Neural progenitor cell (in vitro differentiated cells): ENCODE measurements around the gene NFATC2IP. TPM values are rescaled to one million over a fixed set of nuclear protein-coding genes. Genes with fewer than 3 reads are reported as not detected.

Source experiments
- DNase-seq: peaks from one replicate; pipeline ENCODE4 v3.0.0-alpha.2; 2016; ENCODE audit warnings: low spot score
- H2AFZ ChIP-seq: fragments of 200-600 bp; sonication (generic); replicated peaks from 2 replicates; pipeline ENCODE4 v1.6.1; 2016; ENCODE audit warnings: antibody characterized with exemption
- H3F3A ChIP-seq: fragments of 200-600 bp; sonication (generic); 2 replicates; pipeline ENCODE4 v1.6.1; 2016; ENCODE audit warnings: antibody characterized with exemption, low read depth
- H3K27ac ChIP-seq: fragments of 200-600 bp; sonication (generic); 2 replicates; pipeline ENCODE4 v1.5.1; 2016; ENCODE audit warnings: mild to moderate bottlenecking
- H3K27me3 ChIP-seq: fragments of 200-600 bp; sonication (generic); 2 replicates; pipeline ENCODE4 v1.6.1; 2016; ENCODE audit warnings: mild to moderate bottlenecking, moderate library complexity
- H3K36me3 ChIP-seq: fragments of 200-600 bp; sonication (generic); 2 replicates; pipeline ENCODE4 v1.5.1; 2016
- H3K4me1 ChIP-seq: fragments of 200-600 bp; sonication (generic); 2 replicates; pipeline ENCODE4 v1.6.1; 2016; ENCODE audit warnings: mixed run types
- H3K4me2 ChIP-seq: fragments of 200-600 bp; sonication (generic); 2 replicates; pipeline ENCODE4 v1.6.1; 2016
- H3K4me3 ChIP-seq: fragments of 200-600 bp; sonication (generic); 2 replicates; pipeline ENCODE4 v1.5.1; 2016
- H3K79me2 ChIP-seq: fragments of 200-600 bp; sonication (generic); 2 replicates; pipeline ENCODE4 v1.6.1; 2016; ENCODE audit warnings: low read depth
- H3K9ac ChIP-seq: fragments of 200-600 bp; sonication (generic); 2 replicates; pipeline ENCODE4 v1.6.1; 2016
- H3K9me3 ChIP-seq: fragments of 200-600 bp; sonication (generic); 2 replicates; pipeline ENCODE4 v1.5.1; 2016; ENCODE audit warnings: low read depth
- H4K20me1 ChIP-seq: fragments of 200-600 bp; sonication (generic); 2 replicates; pipeline ENCODE4 v1.6.1; 2016; ENCODE audit warnings: low read depth
- H3K27ac Mint-ChIP-seq: 3 replicates; pipeline ENCODE4 v1.8.0; 2021; ENCODE audit warnings: mixed read lengths
- H3K27me3 Mint-ChIP-seq: 2 replicates; pipeline ENCODE4 v1.8.0; 2022; ENCODE audit warnings: low read depth, mild to moderate bottlenecking, inconsistent platforms, moderate library complexity, mixed read lengths; ENCODE audit not compliant: insufficient read depth
- H3K36me3 Mint-ChIP-seq: 3 replicates; pipeline ENCODE4 v1.8.0; 2021; ENCODE audit warnings: mixed read lengths
- H3K4me1 Mint-ChIP-seq: 3 replicates; pipeline ENCODE4 v1.8.0; 2021; ENCODE audit warnings: mixed read lengths
- H3K4me3 Mint-ChIP-seq: 3 replicates; pipeline ENCODE4 v1.8.0; 2021; ENCODE audit warnings: mild to moderate bottlenecking, moderate library complexity, mixed read lengths
- H3K9me3 Mint-ChIP-seq: 3 replicates; pipeline ENCODE4 v1.8.0; 2020; ENCODE audit warnings: mixed read lengths
- EZH2 ChIP-seq: fragments of 200-600 bp; sonication (generic); IDR thresholded peaks from 2 replicates; pipeline ENCODE4 v1.6.1; 2017; ENCODE audit warnings: antibody characterized with exemption, mild to moderate bottlenecking, moderate library complexity
- EZH2phosphoT487 ChIP-seq: fragments of 200-600 bp; sonication (generic); IDR thresholded peaks from 2 replicates; pipeline ENCODE4 v1.6.1; 2017; ENCODE audit warnings: antibody characterized with exemption
- total RNA-seq: library from RNA; depleted of rRNA; stranded (reverse); fragments of >200 nt; gene quantifications from 2 replicates; pipeline ENCODE4 v1.2.3, GENCODE V29; 2015; ENCODE audit warnings: low replicate concordance
- TF ChIP-seq, protein P1 (sequence below): fragments of 200-600 bp; sonication (generic); IDR thresholded peaks from 2 replicates; pipeline ENCODE4 v1.5.1; 2017; ENCODE audit warnings: antibody characterized with exemption, mild to moderate bottlenecking

Gene NFATC2IP
- total RNA-seq, result 33.2 and 58.4 TPM in 2 replicates

DNA sequence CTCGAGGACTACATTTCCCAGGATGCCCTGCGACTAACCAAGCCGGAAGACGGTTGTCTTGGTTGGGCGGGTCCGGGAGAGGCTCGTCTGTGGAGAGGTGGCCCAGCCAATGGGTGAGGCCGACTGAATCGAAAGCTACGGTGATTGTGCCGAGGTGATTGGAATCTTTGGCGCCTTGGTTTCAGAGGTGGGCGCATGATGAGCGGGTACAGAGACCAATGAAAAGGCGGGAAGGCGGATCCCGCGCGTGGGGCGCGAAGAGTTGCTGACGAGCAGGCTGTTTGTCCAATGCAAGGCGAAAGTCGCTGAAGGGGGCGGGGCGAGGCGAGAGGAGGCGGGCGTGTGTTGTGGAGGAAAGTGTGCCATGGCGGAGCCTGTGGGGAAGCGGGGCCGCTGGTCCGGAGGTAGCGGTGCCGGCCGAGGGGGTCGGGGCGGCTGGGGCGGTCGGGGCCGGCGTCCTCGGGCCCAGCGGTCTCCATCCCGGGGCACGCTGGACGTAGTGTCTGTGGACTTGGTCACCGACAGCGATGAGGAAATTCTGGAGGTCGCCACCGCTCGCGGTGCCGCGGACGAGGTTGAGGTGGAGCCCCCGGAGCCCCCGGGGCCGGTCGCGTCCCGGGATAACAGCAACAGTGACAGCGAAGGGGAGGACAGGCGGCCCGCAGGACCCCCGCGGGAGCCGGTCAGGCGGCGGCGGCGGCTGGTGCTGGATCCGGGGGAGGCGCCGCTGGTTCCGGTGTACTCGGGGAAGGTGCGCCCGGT lies at the start of gene NFATC2IP:
TSS of gene NFATC2IP (plus strand) at position 290 of the 762 bp plus-strand sequence. CDS start at position 365, 75 bp downstream.
- Histone ChIP-seq H2AFZ (peak within 1 kb of the TSS; percentile 74), H3K4me2 (peak within 1 kb of the TSS; percentile 99), H3K4me1 (peaks cover 4% of the 10 kb centered on the region), H3K4me3 (peak within 1 kb of the TSS; percentile 94), H3K79me2 (peaks cover 35% of the 10 kb centered on the region), H3K9me3 (no peaks in the 10 kb centered on the region), H3K9ac (peak within 1 kb of the TSS; percentile 90), H3F3A (peaks cover 7% of the 10 kb centered on the region), H3K36me3 (peaks cover 2% of the 10 kb centered on the region), H3K27me3 (peaks cover 18% of the 10 kb centered on the region), H4K20me1 (peaks cover 10% of the 10 kb centered on the region), H3K27ac (no peak within 1 kb of the TSS)
- Mint-ChIP-seq H3K4me3 (peak within 1 kb of the TSS; percentile 96), H3K4me1 (peaks cover 18% of the 10 kb centered on the region), H3K9me3 (no peaks in the 10 kb centered on the region), H3K36me3 (peaks cover 9% of the 10 kb centered on the region), H3K27me3 (peaks cover 3% of the 10 kb centered on the region), H3K27ac (peak within 1 kb of the TSS; percentile 85)
- DNase-seq, result peak; percentile 100
- TF ChIP-seq EZH2 (no peak), EZH2phosphoT487 (no peak)
- TF ChIP-seq, protein P1, sequence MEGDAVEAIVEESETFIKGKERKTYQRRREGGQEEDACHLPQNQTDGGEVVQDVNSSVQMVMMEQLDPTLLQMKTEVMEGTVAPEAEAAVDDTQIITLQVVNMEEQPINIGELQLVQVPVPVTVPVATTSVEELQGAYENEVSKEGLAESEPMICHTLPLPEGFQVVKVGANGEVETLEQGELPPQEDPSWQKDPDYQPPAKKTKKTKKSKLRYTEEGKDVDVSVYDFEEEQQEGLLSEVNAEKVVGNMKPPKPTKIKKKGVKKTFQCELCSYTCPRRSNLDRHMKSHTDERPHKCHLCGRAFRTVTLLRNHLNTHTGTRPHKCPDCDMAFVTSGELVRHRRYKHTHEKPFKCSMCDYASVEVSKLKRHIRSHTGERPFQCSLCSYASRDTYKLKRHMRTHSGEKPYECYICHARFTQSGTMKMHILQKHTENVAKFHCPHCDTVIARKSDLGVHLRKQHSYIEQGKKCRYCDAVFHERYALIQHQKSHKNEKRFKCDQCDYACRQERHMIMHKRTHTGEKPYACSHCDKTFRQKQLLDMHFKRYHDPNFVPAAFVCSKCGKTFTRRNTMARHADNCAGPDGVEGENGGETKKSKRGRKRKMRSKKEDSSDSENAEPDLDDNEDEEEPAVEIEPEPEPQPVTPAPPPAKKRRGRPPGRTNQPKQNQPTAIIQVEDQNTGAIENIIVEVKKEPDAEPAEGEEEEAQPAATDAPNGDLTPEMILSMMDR, result no peak

DNA sequence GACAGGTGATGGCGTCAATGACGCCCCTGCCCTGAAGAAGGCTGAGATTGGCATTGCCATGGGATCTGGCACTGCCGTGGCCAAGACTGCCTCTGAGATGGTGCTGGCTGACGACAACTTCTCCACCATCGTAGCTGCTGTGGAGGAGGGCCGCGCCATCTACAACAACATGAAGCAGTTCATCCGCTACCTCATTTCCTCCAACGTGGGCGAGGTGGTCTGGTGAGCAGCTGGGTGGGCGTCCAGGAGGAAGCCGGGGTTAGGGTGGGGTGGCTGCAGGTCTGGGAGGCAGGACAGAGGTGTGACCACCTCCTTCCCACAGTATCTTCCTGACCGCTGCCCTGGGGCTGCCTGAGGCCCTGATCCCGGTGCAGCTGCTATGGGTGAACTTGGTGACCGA lies 48.9 kb upstream of the NFATC2IP start:
- Mint-ChIP-seq H3K4me3 (no peak overlapping the region), H3K9me3 (no peaks in the 10 kb centered on the region), H3K4me1 (no peaks in the 10 kb centered on the region), H3K27ac (no peak overlapping the region), H3K36me3 (no peaks in the 10 kb centered on the region), H3K27me3 (peaks cover 2% of the 10 kb centered on the region)
- no peak overlapping the region for H2AFZ ChIP-seq
- H4K20me1 ChIP-seq, result no peaks in the 10 kb centered on the region
- no peak for DNase-seq
- H3F3A ChIP-seq, result no peaks in the 10 kb centered on the region
- no peak overlapping the region for H3K4me2 ChIP-seq
- H3K27me3 ChIP-seq, result no peaks in the 10 kb centered on the region
- no peak overlapping the region for H3K9ac ChIP-seq
- no peaks in the 10 kb centered on the region for H3K4me1 ChIP-seq
- no peaks in the 10 kb centered on the region for H3K36me3 ChIP-seq
- H3K4me3 ChIP-seq, result no peak overlapping the region
- no peak overlapping the region for H3K27ac ChIP-seq
- TF ChIP-seq EZH2phosphoT487 (no peak), EZH2 (no peak)
- TF ChIP-seq, protein P1, result no peak
- no peaks in the 10 kb centered on the region for H3K79me2 ChIP-seq
- H3K9me3 ChIP-seq, result no peaks in the 10 kb centered on the region

DNA sequence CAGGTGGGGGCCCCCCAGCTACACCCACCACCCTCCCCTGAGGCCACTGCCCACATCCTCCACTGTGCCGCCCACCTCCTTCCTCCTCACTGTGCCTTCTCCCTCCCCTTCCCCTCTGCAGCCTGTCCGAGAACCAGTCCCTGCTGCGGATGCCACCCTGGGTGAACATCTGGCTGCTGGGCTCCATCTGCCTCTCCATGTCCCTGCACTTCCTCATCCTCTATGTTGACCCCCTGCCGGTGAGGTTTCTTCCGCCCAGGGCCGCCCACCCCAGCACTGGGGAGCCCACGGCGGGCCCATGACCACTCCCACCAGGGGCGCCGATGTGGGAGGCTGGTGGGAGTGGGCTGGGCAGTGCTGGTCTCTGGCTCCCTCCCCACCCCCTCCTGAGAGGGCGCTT lies 47.8 kb upstream of the NFATC2IP start:
- H3K4me1 Mint-ChIP-seq, result no peaks in the 10 kb centered on the region
- no peak for TF ChIP-seq EZH2
- TF ChIP-seq EZH2phosphoT487, result no peak
- TF ChIP-seq, protein P1, result no peak
- no peaks in the 10 kb centered on the region for H3K9me3 Mint-ChIP-seq
- H3K9ac ChIP-seq, result no peak overlapping the region
- H3K36me3 ChIP-seq, result no peaks in the 10 kb centered on the region
- H3F3A ChIP-seq, result no peaks in the 10 kb centered on the region
- no peak overlapping the region for H3K27ac Mint-ChIP-seq
- no peaks in the 10 kb centered on the region for H3K27me3 ChIP-seq
- no peak overlapping the region for H3K4me3 Mint-ChIP-seq
- H3K27me3 Mint-ChIP-seq, result peaks cover under 1% of the 10 kb centered on the region
- H3K4me2 ChIP-seq, result no peak overlapping the region
- no peaks in the 10 kb centered on the region for H3K9me3 ChIP-seq
- H3K4me1 ChIP-seq, result no peaks in the 10 kb centered on the region
- no peak for DNase-seq
- no peaks in the 10 kb centered on the region for H3K79me2 ChIP-seq
- H2AFZ ChIP-seq, result no peak overlapping the region
- no peak overlapping the region for H3K27ac ChIP-seq
- H3K36me3 Mint-ChIP-seq, result no peaks in the 10 kb centered on the region
- no peaks in the 10 kb centered on the region for H4K20me1 ChIP-seq
- H3K4me3 ChIP-seq, result no peak overlapping the region
